ENCODE data around the gene ANKRD29.

GRCh38 chr18:23689031-23689615, 26.4 kb upstream of the ANKRD29 start, which contains the start of gene LAMA3:
- TF ChIP-seq, protein P1, sequence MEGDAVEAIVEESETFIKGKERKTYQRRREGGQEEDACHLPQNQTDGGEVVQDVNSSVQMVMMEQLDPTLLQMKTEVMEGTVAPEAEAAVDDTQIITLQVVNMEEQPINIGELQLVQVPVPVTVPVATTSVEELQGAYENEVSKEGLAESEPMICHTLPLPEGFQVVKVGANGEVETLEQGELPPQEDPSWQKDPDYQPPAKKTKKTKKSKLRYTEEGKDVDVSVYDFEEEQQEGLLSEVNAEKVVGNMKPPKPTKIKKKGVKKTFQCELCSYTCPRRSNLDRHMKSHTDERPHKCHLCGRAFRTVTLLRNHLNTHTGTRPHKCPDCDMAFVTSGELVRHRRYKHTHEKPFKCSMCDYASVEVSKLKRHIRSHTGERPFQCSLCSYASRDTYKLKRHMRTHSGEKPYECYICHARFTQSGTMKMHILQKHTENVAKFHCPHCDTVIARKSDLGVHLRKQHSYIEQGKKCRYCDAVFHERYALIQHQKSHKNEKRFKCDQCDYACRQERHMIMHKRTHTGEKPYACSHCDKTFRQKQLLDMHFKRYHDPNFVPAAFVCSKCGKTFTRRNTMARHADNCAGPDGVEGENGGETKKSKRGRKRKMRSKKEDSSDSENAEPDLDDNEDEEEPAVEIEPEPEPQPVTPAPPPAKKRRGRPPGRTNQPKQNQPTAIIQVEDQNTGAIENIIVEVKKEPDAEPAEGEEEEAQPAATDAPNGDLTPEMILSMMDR (conservative IDR thresholded peaks at IDR 0.05), result peak; percentile 29
- no peak for TF ChIP-seq ZFX (IDR thresholded peaks at IDR 0.05)

Measured in C4-2B (cell line).